Measurements from ENCODE around the gene PTTG1IP. TPM values are rescaled to one million over a fixed set of nuclear protein-coding genes. Genes with fewer than 3 reads are reported as not detected.

The PTTG1IP gene
- total and polyA plus RNA-seq, 2 donors (not counting 1 experiment from before 2014, with no cell fraction given), result 30.7 to 58.6 TPM

DNA sequence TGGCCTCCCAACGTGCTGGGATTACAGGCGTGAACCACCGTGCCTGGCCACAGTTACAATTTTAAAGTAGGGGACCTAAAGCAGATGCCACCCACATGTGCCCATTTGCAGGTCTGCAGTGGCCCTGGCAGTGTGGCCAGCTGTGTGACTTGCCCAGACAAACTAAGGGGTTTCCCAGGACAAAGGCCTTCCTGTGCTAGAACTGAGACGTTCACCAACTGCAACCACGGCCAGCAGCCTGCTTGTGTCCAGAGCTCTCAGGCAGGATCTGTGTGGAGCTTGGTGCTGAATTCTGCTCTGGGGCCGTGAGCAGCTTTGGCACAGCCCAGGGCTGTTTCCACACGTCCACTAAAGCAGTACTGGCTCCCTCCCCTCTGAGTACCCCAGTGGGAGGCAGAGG lies 10.6 kb upstream of the PTTG1IP start:
- peaks cover 12% of the 10 kb centered on the region for H4K20me1 ChIP-seq (ENCODE audit: control insufficient read depth, insufficient read depth, low read length, poor library complexity, severe bottlenecking)
- Mint-ChIP-seq H3K27ac (no peak overlapping the region), H3K27me3 (no peaks in the 10 kb centered on the region), H3K4me3 (no peak overlapping the region), H3K9me3 (ENCODE audit: insufficient read depth) (no peaks in the 10 kb centered on the region), H3K4me1 (peaks cover 31% of the 10 kb centered on the region)
- no peak overlapping the region for H2AFZ ChIP-seq (ENCODE audit: insufficient read depth, low read depth, low read length, poor library complexity, severe bottlenecking)
- POLR2A ChIA-PET, result interaction anchor here (0.5 to 0.6 kb wide), 2 partner anchors 50 to 526 kb away, joined by 5 to 10 read pairs; no protein-coding TSS in a partner anchor
- H3K36me3 ChIP-seq (replicated peaks in 1 of 2; ENCODE audit: control extremely low read depth in 1 of 2, control insufficient read depth in 1 of 2, extremely low read depth in 1 of 2, insufficient read depth in 2 of 2, low read length in 1 of 2), result peaks cover 0 to 37% of the 10 kb centered on the region in 2 experiments
- no peak for ATAC-seq (ENCODE audit: low read depth)
- DNase-seq, result no peak
- H3K79me2 ChIP-seq (ENCODE audit: control insufficient read depth, insufficient read depth, low read length), result no peaks in the 10 kb centered on the region
- intact Hi-C loops (cut with micrococcal nuclease), result no loop called here
- no peak overlapping the region for H3K9ac ChIP-seq (ENCODE audit: low read length)
- no peaks in the 10 kb centered on the region for H3K9me3 ChIP-seq (ENCODE audit: control extremely low read depth in 1 of 3, control insufficient read depth in 2 of 3, insufficient read depth in 1 of 3, low read length in 2 of 3)
- TF ChIP-seq EZH2 (IDR thresholded peaks at IDR 0.05; ENCODE audit: borderline replicate concordance, insufficient read depth, low read depth, low read length, poor library complexity, severe bottlenecking), result no peak
- TF ChIP-seq, protein P1, sequence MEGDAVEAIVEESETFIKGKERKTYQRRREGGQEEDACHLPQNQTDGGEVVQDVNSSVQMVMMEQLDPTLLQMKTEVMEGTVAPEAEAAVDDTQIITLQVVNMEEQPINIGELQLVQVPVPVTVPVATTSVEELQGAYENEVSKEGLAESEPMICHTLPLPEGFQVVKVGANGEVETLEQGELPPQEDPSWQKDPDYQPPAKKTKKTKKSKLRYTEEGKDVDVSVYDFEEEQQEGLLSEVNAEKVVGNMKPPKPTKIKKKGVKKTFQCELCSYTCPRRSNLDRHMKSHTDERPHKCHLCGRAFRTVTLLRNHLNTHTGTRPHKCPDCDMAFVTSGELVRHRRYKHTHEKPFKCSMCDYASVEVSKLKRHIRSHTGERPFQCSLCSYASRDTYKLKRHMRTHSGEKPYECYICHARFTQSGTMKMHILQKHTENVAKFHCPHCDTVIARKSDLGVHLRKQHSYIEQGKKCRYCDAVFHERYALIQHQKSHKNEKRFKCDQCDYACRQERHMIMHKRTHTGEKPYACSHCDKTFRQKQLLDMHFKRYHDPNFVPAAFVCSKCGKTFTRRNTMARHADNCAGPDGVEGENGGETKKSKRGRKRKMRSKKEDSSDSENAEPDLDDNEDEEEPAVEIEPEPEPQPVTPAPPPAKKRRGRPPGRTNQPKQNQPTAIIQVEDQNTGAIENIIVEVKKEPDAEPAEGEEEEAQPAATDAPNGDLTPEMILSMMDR (IDR thresholded peaks at IDR 0.05), result no peak
- no peaks in the 10 kb centered on the region for H3K27me3 ChIP-seq (replicated peaks in 1 of 4; ENCODE audit: control extremely low read depth in 1 of 4, control insufficient read depth in 3 of 4, insufficient read depth in 4 of 4, low read length in 3 of 4)
- H3K4me1 ChIP-seq (ENCODE audit: control insufficient read depth in 2 of 2, insufficient read depth in 2 of 2, low read length in 2 of 2), result peaks cover 29 to 34% of the 10 kb centered on the region in 2 donors
- WGBS (ENCODE audit: insufficient coverage), result 82% methylated on average over 6 of the region's 7 CpGs
- H3K4me3 ChIP-seq (ENCODE audit: control extremely low read depth in 1 of 5, extremely low read depth in 1 of 5, insufficient read depth in 1 of 5, low read depth in 2 of 5, low read length in 4 of 5), result no peak overlapping the region
- H3K27ac ChIP-seq (ENCODE audit: low read length in 2 of 2), result peak overlapping the region in 1 of 2 donors; percentile 41
- no peak overlapping the region for H3K4me2 ChIP-seq (replicated peaks; ENCODE audit: low read depth, low read length, poor library complexity, severe bottlenecking)
- CTCF ChIA-PET, result interaction anchor here (0.9 to 2.0 kb wide), 3 partner anchors 8 to 11 kb away, joined by 3 to 7 read pairs (median 4); partner anchors contain the start of gene PTTG1IP

DNA sequence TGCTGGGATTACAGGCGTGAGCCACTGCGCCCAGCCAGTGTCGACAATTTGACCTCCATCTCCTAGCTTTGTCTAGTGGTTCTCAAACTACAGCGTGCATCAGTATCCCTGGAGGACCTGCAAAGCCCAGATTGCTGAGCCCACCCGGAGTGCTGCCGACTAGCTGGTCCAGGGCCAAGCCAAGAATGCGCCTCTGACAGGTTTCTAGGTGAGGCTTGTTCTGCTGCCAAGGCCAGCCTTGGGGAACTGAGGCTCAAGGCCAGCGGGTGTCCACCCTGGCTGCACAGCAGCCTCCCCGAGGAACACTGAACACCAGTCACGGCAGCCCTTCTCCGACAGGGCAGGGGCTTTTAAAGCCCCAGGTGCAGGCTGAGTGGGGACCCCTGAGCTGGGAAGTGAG lies 9.8 kb upstream of the PTTG1IP start:
- Mint-ChIP-seq H3K4me1 (peaks cover 38% of the 10 kb centered on the region), H3K27ac (no peak overlapping the region), H3K4me3 (no peak overlapping the region), H3K27me3 (no peaks in the 10 kb centered on the region), H3K9me3 (ENCODE audit: insufficient read depth) (no peaks in the 10 kb centered on the region)
- ChIA-PET CTCF (interaction anchor here (1.3 to 2.6 kb wide), 3 partner anchors 9 to 11 kb away, joined by 5 to 8 read pairs (median 7); partner anchors contain the start of gene PTTG1IP), POLR2A (no interaction called here)
- H3K4me2 ChIP-seq (replicated peaks; ENCODE audit: low read depth, low read length, poor library complexity, severe bottlenecking), result no peak overlapping the region
- peaks cover 12% of the 10 kb centered on the region for H4K20me1 ChIP-seq (ENCODE audit: control insufficient read depth, insufficient read depth, low read length, poor library complexity, severe bottlenecking)
- no peak for DNase-seq
- no peak overlapping the region for H2AFZ ChIP-seq (ENCODE audit: insufficient read depth, low read depth, low read length, poor library complexity, severe bottlenecking)
- no peak overlapping the region for H3K9ac ChIP-seq (ENCODE audit: low read length)
- H3K4me3 ChIP-seq (ENCODE audit: control extremely low read depth in 1 of 5, extremely low read depth in 1 of 5, insufficient read depth in 1 of 5, low read depth in 2 of 5, low read length in 4 of 5), result no peak overlapping the region
- no peak for TF ChIP-seq EZH2 (IDR thresholded peaks at IDR 0.05; ENCODE audit: borderline replicate concordance, insufficient read depth, low read depth, low read length, poor library complexity, severe bottlenecking)
- TF ChIP-seq, protein P1 (IDR thresholded peaks at IDR 0.05), result no peak
- H3K4me1 ChIP-seq (ENCODE audit: control insufficient read depth in 2 of 2, insufficient read depth in 2 of 2, low read length in 2 of 2), result peaks cover 36 to 43% of the 10 kb centered on the region in 2 donors
- no peak overlapping the region for H3K27ac ChIP-seq (ENCODE audit: low read length in 2 of 2)
- H3K36me3 ChIP-seq (replicated peaks in 1 of 2; ENCODE audit: control extremely low read depth in 1 of 2, control insufficient read depth in 1 of 2, extremely low read depth in 1 of 2, insufficient read depth in 2 of 2, low read length in 1 of 2), result peaks cover 0 to 29% of the 10 kb centered on the region in 2 experiments
- no peaks in the 10 kb centered on the region for H3K9me3 ChIP-seq (ENCODE audit: control extremely low read depth in 1 of 3, control insufficient read depth in 2 of 3, insufficient read depth in 1 of 3, low read length in 2 of 3)
- H3K79me2 ChIP-seq (ENCODE audit: control insufficient read depth, insufficient read depth, low read length), result no peaks in the 10 kb centered on the region
- ATAC-seq (ENCODE audit: low read depth), result no peak
- intact Hi-C loops (cut with micrococcal nuclease), result no loop called here
- no peaks in the 10 kb centered on the region for H3K27me3 ChIP-seq (replicated peaks in 1 of 4; ENCODE audit: control extremely low read depth in 1 of 4, control insufficient read depth in 3 of 4, insufficient read depth in 4 of 4, low read length in 3 of 4)
- WGBS (ENCODE audit: insufficient coverage), result 96% methylated on average over 11 of the region's 11 CpGs
